AG10803 (cell line): Measurements from ENCODE around the gene PTPRD.

ENCODE experiments used
- DNase-seq: peaks from one replicate; pipeline ENCODE4 v3.0.0; 2010; ENCODE audit warnings: low read depth
- H3K4me3 ChIP-seq: 2 replicates; pipeline ENCODE4 v1.5.1; 2011; ENCODE audit warnings: mild to moderate bottlenecking, low read length, control low read depth
- TF ChIP-seq, protein P1 (sequence below): conservative IDR thresholded peaks from 2 replicates; pipeline ENCODE4 v1.5.1; 2011; ENCODE audit warnings: mild to moderate bottlenecking, low read length, control low read depth, inconsistent platforms

Gene PTPRD

DNA sequence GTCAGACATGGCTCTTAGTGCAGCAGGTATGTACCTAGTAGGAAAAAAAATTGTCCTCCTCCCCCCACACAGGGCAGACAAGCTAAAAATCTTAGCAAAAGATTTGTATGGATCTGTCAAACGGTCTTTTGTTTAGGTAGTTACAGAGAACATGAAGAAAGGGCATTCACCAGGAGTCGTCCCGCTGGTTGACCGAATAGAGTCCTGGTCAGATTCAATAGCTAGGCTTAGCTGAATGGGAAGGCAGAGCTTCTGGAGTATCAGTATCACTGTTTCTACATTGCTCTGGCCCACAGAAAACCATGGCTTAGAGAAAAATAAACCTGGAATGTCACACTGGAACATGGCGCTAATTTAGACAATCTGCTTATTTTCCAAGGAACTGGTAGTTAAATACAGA is 642.3 kb downstream of the PTPRD start:
- TF ChIP-seq, protein P1, sequence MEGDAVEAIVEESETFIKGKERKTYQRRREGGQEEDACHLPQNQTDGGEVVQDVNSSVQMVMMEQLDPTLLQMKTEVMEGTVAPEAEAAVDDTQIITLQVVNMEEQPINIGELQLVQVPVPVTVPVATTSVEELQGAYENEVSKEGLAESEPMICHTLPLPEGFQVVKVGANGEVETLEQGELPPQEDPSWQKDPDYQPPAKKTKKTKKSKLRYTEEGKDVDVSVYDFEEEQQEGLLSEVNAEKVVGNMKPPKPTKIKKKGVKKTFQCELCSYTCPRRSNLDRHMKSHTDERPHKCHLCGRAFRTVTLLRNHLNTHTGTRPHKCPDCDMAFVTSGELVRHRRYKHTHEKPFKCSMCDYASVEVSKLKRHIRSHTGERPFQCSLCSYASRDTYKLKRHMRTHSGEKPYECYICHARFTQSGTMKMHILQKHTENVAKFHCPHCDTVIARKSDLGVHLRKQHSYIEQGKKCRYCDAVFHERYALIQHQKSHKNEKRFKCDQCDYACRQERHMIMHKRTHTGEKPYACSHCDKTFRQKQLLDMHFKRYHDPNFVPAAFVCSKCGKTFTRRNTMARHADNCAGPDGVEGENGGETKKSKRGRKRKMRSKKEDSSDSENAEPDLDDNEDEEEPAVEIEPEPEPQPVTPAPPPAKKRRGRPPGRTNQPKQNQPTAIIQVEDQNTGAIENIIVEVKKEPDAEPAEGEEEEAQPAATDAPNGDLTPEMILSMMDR, result no peak
- no peak for DNase-seq
- H3K4me3 ChIP-seq, result no peak overlapping the region

DNA sequence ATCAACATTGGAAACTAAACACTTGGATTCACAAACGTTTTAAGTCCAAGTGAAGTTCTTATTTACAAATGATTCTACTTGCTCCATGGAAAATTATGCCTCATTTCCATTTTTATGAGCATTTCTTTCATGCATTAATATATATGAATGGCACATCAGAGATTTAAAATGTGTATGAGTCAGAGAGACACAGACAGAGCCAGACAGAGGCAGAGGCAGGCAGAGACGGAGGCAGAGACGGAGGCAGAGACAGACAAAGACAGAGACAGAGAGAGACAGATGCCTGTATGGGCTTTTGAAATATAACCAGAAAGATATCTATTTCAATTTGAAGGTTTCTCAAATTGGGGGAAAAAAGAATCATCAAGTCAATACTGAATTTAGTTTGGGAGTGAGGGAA is 649.0 kb downstream of the PTPRD start:
- TF ChIP-seq, protein P1, result no peak
- H3K4me3 ChIP-seq, result no peak overlapping the region
- DNase-seq, result no peak

DNA sequence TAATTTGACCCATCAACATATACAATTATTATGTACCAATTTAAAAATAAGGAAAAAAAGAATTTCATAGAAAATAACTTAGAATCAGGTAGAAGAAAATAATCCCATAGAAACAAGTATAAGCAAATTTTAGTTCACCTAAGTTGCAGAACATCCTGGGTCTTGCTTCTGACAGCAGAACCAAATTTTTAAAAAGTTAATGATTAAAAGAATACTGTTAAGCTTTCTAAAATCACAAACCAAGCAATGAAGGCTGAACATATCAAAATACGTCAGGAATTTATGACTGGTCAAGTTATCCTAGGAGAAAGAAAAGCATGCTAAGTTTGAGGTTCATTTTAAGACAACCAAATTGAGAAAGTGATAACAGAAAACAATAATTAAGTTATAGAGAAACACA is 650.9 kb downstream of the PTPRD start:
- TF ChIP-seq, protein P1, result no peak
- no peak for DNase-seq

DNA sequence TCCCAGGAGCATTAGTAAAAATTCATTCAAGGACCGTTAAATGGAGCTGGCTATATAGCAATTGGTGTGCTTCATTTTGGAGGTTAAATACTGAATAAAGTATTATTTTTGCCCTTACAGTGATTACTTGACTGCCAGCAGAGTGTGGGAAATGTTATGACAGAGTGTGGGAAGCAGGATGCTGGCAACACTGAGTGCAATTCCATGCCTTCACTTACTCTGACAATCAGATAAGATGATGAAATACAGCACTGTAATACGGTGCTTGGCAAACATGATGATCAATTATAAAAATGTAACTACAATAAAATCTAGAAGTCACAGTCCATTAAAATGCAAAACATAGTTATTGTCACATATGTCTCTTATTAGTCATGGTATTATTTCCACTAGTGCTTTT is 651.3 kb downstream of the PTPRD start:
- TF ChIP-seq, protein P1, result no peak
- DNase-seq, result peak; percentile 17
- no peak overlapping the region for H3K4me3 ChIP-seq

More for the DNA sequence above, 650.9 kb downstream of the PTPRD start:
- H3K4me3 ChIP-seq, result no peak overlapping the region

DNA sequence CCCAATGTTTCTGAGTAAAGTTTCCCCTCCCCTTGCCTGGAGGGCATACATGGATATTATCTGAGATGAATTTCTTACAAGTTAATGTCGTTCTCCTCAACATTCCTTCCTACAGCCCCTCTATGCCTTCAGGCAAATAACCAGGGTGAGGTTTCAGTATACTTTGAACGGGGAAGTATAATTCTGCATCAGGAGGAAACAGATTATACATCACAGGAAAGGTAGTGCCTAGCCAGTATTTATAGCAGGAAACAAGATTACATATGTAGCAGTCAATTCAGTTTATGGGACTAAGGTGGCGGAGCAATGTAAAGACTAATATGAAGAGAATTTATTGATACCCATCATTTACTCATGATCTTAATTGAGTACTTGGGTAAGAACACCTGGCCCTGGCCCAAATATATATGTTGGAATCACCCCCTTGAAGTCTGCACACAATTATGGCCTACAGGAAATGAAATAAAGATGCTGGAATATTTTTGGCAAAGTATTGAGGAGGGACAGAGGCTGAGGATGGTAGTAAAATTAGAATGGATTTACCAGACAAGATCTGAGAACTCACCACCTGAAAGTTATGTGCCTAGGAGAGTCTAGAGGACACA is 661.1 kb downstream of the PTPRD start:
- TF ChIP-seq, protein P1, result no peak
- no peak overlapping the region for H3K4me3 ChIP-seq
- DNase-seq, result no peak

DNA sequence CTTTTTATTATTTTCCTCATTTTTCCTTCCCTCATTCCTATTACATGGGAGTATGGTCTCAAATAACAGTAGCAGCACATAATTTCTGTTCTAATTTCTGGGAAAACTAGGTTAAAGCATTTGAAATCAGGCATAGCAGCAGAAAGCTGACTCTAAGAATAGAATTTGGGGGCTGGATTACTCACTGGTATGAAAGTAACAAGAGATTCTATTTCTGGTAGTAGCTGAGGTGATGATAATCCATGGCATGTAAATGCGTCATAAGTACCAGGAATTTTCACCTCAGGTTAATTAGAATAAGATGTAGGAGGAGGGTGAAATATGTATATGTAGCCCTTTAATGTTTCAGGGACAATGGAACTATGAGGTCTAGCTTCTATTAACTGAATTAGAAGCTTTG is 662.0 kb downstream of the PTPRD start:
- TF ChIP-seq, protein P1, result no peak
- DNase-seq, result peak; percentile 42
- H3K4me3 ChIP-seq, result no peak overlapping the region

DNA sequence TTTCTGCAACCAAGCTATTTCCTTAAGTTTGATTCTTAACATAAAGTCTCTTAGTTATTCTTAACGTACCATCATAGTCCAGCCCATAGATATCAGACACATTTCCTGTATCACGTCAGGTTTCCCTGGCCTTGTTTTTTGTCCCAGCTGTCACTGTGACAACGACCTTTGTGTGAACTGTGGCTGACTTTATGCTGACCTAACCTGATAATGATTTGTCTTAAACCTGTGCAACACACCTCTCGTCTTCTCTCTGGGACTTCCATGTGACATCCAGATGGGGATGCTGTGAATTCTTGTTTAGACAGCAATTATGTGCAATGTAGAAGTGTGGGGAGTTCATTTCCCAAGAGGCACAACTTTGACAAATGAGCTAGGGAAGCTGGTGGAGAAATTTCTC is 662.8 kb downstream of the PTPRD start:
- no peak overlapping the region for H3K4me3 ChIP-seq
- peak; percentile 12 for DNase-seq
- TF ChIP-seq, protein P1, result no peak
